HG02610 (cell line): ENCODE results near the gene PIP4K2A.
"Not testable (repeated sequence)": the region's sequence is repeated elsewhere in the genome, so short reads cannot be mapped to it uniquely, and the experiment has no call there.

Experiments used
- ATAC-seq: cut with Tn5 transposase; IDR thresholded peaks from one replicate; pipeline ENCODE4 v1.9.1; 2021; ENCODE audit warnings: mild to moderate bottlenecking, moderate library complexity; ENCODE audit not compliant: unreplicated experiment

The PIP4K2A gene

GRCh38 chr10:22531441-22531840, 182.9 kb downstream of the PIP4K2A start:
- ATAC-seq, result no peak

GRCh38 chr10:22531008-22531407, 183.4 kb downstream of the PIP4K2A start:
- no peak for ATAC-seq

GRCh38 chr10:22527520-22527919, 186.9 kb downstream of the PIP4K2A start:
- ATAC-seq, result no peak

GRCh38 chr10:22524333-22524732, 190.0 kb downstream of the PIP4K2A start:
- not testable (repeated sequence) for ATAC-seq

DNA sequence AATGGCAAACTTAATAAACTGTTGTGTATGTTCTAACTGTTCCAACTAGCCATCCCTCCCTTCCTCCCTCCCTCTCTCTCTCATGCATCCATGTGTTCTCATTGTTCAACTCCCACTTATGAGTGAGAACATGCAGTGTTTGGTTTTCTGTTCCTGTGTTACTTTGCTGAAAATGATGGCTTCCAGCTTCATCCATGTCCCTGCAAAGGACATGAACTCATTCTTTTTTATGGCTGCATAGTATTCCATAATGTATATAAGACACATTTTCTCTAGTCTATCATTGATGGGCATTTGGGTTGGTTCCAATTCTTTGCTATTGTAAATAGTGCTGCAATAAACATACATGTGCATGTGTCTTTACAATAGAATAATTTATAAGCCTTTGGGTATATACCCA, 193.7 kb downstream of the PIP4K2A start:
- ATAC-seq, result not testable (repeated sequence)

DNA sequence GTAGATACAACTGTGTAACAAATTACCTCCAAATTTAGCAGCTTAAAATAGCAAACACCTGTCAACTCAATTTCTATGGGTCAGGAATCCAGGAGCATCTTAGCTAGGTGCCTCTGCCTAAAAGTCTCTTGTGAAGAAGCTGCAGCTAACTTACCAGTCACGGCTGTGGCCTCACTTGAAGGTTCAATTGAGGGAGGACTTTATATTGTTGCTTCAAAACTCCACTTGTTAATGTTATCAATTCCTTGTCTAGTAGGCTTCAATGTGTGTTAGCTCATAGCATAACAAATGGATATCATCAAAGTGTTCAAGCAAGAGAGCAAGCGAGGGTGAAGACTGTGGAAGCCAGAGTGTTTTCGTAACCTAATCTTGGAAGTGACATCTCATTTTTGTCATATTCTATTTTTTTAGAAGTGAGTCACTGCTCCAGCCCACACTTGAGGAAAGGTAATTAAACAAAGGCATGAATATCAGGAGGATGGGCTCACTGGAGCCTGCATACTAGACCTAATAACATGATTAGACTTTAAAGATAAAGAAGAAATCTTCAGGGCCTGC, 196.1 kb downstream of the PIP4K2A start:
- no peak for ATAC-seq

DNA sequence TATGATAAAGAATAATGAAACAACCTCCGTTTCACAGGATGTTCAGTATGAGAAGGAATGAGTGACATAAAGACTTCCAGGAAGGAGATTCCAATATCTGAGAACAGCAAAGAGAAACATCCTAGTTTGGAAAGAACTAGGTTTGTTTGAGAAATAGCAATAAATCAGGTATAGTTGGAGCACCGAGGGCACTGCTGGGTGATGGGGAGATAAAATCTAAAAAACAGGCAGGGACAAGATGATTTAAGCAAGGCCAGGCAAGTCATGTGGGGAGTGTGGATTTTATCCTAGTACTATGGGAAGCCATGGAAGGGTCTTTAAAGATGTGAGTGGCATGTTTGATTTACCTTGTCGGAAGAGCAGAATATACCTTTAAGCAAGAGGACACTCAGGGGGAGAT, 199.4 kb downstream of the PIP4K2A start:
- ATAC-seq, result no peak

GRCh38 chr10:22514414-22514758, 200.0 kb downstream of the PIP4K2A start:
- not testable (repeated sequence) for ATAC-seq

DNA sequence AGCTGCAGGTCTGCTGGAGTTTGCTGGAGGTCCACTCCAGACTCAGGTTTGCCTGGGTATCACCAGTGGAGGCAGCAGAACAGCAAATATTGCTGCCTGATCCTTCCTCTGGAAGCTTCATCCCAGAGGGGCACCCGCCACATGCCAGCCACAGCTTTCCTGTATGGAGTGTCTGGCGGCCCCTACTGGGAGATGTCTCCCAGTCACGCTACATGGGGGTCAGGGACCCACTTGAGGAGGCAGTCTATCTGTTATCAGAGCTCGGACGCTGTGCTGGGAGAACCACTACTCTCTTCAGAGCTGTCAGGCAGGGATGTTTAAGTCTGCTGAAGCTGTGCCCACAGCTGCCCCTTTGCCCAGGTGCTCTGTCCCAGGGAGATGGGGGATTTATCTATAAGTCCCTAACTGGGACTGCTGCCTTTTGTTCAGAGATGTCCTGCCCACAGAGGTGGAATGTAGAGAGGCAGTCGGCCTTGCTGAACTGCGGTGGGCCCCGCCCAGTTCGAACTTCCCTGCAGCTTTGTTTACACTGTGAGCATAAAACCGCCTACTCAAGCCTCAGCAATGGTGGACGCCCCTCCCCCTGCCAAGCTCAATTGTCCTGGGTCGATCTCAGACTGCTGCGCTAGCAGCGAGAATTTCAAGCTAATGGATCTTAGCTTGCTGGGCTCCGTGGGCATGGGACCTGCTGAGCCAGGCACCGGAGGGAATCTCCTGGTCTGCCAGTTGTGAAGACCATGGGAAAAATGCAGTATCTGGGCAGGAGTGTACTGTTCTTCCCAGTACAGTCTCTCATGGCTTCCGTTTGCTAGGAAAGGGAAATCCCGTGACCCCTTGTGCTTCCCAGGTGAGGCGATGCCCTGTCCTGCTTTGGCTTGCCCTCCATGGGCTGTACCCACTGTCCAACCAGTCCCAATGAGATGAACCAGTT, 200.6 kb downstream of the PIP4K2A start:
- not testable (repeated sequence) for ATAC-seq

GRCh38 chr10:22512015-22512414, 202.4 kb downstream of the PIP4K2A start:
- not testable (repeated sequence) for ATAC-seq

DNA sequence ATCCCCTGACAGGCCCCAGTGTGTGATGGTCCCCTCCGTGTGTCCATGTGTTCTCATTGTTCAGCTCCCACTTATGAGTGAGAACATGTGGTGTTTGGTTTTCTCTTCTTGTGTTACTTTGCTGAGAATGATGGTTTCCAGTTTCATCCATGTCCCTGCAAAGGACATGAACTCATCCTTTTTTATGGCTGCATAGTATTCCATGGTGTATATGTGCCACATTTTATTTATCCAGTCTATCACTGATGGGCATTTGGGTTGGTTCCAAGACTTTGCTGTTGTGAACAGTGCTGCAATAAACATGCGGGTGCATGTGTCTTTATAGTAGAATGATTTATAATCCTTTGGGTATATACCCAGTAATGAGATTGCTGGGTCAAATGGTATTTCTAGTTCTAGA, 206.2 kb downstream of the PIP4K2A start:
- not testable (repeated sequence) for ATAC-seq

DNA sequence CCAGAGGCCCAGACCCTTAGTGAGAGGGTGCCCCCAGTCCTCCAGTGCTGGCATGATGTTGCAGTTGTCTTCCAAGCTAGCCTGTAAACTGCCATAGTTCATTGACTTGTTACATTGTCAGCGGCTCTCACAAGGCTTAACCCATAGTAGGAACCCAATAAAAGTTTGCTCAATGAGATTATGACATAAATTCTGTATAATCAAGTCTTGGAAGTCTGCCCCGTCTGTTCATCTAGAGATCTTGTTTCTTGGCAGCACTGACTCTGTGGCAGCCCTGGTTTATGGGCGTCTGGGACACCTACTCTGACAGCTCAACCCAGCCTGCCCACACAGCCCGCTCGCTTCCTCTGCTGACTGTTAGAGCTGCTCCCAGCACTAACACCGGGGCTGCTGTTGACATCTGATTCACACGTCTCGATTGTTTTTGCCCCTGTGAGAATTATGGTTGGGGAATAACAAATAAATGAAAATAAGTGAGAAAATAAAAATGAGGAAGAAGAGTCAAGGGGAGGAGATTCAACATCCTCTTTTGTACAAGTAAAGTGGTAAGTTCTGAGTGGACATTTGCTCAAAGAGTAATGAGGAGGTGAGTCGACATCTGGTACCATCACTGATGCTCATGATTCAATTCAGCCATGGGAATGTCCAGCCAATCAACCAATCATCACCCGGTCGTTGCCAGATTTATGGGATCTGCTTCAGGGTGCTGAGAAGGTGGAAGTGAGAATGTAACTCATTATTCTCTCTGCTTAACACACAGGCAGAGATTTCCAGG, 208.3 kb downstream of the PIP4K2A start:
- ATAC-seq, result peak; percentile 84

DNA sequence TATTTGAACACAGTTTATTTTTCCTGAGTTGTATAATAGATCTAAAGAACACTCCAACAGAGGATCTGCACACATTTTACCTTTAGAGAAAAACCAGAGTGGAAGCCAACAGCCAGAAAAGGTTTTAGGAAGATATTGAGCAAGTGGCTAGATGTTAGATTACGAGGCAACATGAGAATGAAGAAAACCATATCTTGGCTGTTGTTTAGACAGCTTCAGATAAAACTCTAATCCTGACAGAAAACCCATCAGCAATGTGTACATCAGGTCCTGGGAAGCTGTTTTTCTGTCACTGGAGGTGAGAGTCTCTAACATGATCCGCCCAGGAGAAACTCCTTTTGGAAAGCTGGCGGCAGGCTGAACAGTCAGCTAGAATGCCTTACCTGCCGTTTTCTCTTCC, 209.6 kb downstream of the PIP4K2A start:
- ATAC-seq, result no peak

DNA sequence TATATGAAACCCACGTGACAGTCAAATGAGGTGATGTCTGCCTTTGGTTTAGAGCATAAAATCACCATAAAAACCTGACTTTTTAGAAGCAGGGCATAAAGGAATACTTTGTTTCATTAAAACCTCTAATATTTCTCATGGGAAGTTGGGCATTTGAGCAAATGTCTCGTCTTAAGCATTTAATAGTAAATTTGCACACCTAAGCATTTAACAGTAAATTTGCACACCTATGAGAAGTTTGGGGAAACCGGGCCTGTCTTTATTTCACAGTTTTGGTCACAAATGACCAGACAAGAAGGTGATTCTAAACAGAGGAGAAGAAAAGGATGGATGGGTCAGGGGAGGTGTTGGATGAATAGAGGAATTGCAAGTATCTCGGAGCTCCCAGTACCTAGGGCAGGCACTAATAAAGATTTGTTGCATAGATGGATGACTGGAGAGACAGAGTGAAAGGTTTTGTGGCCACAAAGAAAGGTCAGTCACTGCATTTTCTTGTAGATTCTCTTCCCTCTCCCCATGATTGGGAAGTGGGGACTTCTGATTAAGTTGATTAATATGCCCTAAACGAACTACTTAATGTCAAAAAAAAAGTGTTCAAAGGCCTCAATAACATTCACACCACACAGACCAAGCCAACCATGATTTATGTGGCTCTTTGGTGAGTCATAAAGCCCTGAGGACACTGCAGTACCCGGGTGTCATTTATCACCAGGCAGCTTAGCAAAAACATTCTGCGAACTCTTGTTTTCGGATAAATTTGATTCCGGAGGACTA, 210.9 kb downstream of the PIP4K2A start:
- ATAC-seq, result no peak

DNA sequence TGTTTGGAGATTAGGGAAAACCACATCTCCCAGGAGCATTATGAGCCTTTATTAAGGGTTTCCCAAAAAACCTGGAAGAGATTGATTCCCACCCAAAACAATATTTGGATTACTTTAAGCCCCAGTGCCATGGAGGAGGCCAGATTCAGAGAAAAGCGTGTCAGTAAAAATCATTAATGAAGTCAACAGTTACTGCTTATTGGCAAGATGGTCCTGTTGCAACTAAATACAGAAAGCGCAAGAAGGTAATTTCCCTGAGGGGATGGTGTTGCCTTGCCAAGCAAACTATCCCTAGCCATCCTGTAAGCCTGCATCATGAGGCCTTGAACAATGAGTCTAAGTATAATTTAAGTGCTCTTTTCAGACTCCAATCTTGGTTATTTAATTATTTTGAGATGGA, 212.5 kb downstream of the PIP4K2A start:
- ATAC-seq, result no peak

DNA sequence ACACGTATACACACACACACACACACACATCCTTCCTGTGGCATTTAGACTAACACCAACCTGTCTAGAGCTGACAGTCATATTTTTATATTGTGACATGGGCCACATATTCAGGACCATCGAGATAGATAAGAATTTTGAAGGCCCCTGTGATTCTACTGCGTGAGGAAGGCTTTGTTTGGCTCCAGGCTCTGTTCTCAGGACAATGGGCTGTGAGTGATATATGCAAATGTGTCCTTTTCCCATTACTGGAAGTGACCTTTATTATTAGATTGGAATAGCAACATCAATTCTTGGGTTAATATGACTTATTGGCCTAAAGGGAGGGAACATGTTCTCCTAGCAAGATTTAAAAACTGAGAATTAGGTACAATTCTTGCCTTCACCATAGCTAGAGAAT, 213.0 kb downstream of the PIP4K2A start:
- ATAC-seq, result no peak

DNA sequence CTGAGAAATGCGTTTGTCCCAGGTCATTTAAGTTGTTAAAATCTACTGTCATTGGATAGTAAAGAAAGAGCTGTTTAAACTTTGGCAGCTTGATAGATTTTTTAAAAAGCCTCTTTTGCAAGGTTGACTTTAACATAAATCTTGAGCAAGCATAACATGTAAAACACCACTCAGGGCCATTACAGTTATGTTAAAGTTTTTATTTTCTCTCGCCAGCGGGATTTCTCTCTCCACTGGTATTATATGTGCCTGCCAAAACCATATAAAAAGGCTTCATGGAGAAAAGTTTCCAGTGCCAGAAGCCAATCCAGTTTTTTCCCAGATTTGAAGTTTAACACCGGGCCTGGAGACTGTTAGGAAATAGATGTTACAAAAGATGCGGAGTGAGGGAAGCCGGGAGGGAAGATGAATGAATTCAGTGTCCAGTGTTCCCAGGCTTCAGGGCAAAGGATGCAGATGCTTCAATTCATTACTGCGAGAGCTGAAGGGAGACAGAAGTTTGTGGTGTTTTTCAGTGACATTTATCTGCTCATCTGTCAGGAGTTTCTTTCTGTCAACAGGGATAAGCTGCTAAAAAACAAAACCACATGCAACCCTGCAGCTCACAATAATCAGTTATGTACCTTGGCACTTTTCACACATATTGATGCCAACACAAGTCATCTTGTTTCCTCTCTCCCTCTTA, 213.6 kb downstream of the PIP4K2A start:
- no peak for ATAC-seq

DNA sequence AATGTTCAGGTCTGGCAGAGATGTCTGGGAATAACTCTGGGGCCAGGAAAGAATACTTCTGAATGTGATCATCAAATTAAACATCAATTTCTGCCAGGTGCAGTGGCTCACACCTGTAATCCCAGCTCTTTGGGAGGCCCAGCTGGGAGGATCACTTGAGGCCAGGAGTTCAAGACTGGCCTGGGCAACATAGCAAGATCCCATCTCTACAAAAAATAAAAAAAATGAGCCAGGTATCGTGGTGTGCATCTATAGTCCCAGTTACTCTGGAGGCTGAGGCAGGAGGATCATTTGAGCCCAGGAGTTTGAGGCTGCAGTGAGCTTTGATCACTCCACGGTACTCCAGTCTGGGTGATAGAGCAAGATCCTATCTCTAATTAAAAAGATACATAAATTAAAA, 214.4 kb downstream of the PIP4K2A start:
- ATAC-seq, result not testable (repeated sequence)

GRCh38 chr10:22495396-22495795, 219.0 kb downstream of the PIP4K2A start:
- ATAC-seq, result no peak

DNA sequence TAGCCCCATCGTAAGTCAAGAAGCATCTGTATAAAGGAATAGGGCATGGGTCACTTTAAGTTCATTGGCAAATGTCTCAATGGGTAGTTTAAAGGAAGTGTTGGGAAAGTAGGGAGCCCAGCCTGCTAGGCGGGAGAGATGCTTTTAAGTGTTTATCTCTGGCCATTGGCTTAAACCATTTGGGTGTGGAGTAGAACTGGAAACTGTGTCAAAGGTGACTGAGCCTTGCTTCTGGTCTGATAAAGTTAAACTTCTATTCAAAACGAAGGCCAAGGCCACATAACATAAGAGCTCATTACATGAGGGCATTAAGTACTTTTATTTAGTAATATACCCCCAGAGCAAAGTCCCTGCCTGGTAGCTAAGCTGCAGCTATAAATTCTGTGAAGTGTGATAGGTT, 220.4 kb downstream of the PIP4K2A start:
- ATAC-seq, result no peak
